TTC549 (cell line): ENCODE measurements around the gene SREBF1.

ENCODE experiments used
- FAIRE-seq: peaks from 2 replicates; lab custom pipeline; 2012; peaks lifted over from hg19 to GRCh38; lab: Jason Lieb, UNC

Gene SREBF1

GRCh38 chr17:17824119-17824782 lies 12.5 kb downstream of the SREBF1 start:
- no peak for FAIRE-seq

DNA sequence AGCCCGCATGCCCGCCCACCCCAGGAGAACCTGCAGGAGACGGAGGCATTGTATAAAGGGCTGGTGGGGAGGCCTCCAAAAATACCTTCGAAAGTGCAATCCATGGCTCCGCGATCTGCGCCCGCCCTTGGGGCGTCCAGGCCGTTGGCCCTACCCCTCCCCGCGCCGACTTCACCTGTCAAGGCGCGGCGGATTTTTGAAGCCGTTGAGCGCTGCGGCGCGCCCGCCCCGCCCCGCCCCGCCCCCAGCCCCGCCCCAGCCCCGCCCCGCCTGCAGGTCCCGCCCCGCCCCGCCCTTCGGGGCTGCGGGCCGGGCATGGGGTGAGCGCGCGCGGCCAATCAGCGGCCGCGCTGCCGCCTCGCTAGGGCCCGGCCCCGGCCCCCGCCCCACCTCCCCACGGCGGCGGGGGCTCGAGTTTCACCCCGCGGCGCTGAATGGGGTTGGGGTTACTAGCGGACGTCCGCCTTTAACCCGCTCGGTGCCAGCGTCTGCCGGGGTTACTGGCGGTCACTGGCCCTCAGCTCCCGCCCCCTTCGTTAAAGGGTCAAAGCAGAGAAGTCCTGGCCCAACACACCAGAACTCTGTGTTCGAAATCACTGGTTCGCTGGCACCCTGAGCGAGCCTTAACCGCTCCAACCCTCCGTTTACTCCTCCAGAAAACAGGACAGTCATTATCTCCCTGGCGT lies 13.2 kb downstream of the SREBF1 start:
- no peak for FAIRE-seq

DNA sequence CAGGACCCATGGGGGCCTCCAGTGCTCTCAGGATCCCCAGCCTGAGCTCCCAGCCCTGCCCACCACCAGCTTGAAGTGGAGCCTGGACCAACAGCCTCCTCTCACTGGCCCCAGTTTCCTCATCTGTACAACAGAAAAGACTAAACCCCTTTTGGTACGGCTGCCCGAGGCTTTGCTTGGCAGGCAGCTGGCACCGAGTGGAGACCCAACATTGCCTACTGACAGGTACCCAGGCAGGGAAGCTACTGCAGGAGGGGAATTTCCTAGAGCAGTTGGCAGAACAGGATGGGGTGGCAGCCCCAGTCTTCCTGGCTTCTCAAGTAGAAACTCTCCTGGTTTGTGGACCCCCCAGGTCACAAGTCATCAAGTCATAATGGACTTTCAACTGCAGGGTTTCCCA lies 14.2 kb downstream of the SREBF1 start:
- FAIRE-seq = no peak

GRCh38 chr17:17822189-17822588 lies 14.6 kb downstream of the SREBF1 start:
- FAIRE-seq = no peak

- no peak for FAIRE-seq
Observed at GRCh38 chr17:17820463-17821158, 16.2 kb downstream of the SREBF1 start.

DNA sequence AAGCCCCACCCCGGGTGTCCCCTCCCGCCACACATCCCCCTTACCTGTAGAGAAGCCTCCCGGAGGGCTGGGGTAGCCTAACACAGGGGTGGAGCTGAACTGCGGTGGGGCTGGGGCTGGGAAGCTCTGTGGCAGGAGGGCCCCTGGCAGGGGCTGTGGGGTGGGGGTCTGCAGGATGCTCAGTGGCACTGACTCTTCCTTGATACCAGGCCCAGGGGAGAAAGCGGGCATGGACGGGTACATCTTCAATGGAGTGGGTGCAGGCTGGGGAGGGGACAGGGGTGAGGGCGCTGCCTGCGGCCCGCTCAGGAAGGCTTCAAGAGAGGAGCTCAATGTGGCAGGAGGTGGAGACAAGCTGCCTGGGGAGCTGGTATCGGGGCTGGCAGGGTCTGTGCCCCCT lies 16.7 kb downstream of the SREBF1 start:
- no peak for FAIRE-seq

GRCh38 chr17:17819561-17819995 lies 17.2 kb downstream of the SREBF1 start:
- no peak for FAIRE-seq

DNA sequence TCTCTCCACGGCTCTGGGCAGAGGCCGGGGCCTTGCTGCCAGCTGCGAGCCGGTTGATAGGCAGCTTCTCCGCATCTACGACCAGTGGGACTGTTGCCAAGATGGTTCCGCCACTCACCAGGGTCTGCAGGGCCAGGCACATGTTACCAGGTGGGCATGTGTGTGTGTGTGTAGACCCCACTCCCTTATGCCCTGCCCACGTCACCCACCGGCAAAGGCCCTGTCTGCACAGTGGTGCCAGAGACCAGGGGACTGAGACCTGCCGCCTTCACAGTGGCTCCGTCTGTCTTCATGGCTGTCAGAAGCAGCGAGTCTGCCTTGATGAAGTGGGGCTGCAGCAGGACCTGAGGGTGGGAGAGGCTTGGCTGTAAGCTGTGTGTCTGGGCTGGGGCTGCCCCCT lies 17.7 kb downstream of the SREBF1 start:
- FAIRE-seq = no peak

DNA sequence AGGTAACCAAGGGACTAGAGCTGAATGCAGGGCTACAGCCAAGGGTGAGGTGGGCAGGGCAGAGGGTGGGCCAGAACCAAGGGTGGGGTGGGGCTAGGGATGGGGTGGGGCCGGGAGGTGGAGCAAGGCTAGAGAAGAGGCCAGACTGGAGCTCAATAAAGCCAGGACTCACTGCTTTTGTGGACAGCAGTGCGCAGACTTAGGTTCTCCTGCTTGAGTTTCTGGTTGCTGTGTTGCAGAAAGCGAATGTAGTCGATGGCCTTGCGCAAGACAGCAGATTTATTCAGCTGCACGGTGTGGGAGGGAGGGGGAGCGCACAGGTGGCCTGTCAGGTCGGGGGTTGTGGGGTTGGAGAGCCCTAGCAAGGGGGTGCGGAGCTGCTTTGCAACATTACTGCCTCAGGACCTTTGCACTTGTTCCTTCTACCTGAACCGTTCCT lies 18.7 kb downstream of the SREBF1 start:
- no peak for FAIRE-seq

- FAIRE-seq = no peak
Observed at GRCh38 chr17:17817552-17817947, 19.2 kb downstream of the SREBF1 start.

DNA sequence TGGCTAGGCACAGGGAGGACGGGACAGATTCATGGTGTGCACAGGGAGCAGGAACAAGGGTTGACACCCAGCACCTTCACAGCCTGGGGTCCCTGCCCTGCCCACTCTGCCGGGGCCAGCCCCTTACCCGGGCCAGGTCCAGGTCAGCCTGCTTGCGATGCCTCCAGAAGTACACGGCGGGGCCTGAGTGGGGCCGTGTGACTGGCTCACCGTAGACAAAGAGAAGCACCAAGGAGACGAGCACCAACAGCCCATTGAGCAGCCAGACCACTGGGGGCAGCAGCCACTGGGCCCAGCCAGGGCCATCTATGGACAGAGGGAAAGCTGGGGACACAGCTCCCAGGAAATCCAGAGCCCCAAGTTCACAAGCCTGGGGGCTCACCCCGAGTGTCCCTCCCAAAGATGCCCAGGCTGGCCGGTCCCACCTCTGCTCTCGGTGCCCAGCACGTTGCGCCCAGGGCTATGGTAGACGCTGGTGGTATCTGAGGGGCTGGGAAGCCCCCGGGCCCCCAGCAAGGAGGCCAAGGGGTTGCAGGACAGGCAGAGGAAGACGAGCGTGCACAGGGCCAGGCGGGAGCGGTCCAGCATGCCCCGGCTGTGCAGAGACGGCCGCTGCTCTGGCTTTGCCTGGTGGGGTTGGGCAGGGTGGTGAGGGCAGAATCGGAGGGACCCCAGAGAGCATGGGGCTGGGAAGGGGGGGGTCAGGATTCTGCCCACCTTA lies 19.8 kb downstream of the SREBF1 start:
- no peak for FAIRE-seq

- no peak for FAIRE-seq
Observed at GRCh38 chr17:17816240-17816814, 20.5 kb downstream of the SREBF1 start.

DNA sequence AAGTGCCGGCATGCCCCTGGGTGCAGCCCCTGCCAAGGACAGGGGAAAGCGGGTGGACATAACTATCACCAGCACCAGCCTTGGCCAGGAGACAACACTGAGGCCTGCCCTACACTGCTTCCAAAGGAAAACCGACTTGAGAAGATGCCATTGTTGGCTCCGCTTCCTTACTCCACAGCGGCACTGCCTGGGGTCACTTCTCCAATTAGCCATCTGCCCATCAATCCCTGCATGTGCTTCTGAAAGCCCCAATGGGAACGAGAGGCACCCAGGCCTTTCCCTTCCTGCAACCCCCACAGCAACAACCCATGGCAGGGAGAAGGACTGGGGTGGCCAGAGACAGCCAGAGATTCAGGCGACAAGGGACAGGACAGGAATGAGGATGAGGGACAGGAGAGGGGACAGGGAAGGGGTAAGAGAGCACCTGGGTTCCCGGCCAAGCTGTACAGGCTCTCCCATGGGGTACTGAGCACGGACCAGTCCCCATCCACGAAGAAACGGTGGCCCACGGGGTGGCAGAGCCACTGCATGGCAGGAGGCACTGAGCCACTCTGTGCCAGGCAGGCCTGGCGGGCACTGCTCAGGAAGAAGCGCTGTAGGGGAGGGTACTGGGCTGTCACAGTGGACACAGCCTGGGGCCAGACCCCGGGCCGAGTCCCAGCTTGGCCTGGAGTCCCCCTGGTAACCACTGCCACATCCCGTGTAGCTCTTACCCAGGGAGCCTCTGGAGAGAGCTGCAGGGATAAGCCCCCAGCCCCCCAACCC lies 21.2 kb downstream of the SREBF1 start:
- no peak for FAIRE-seq

DNA sequence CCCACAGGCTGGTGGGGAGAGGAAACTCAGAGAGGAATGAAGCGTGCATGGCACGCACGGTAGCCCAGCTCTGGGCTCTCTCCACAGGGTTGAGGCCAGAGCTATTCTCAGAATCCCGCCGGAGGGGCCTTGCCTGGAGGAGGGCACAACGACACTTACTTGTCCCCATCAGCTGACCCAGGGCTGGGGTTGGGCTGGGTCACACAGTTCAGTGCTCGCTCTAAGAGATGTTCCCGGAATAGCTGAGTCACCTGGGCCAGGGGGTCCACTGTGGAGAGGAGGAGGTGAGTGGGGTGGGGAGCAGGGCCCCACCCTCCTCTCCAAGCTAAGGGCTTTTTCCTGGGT lies 21.8 kb downstream of the SREBF1 start:
- FAIRE-seq = no peak

DNA sequence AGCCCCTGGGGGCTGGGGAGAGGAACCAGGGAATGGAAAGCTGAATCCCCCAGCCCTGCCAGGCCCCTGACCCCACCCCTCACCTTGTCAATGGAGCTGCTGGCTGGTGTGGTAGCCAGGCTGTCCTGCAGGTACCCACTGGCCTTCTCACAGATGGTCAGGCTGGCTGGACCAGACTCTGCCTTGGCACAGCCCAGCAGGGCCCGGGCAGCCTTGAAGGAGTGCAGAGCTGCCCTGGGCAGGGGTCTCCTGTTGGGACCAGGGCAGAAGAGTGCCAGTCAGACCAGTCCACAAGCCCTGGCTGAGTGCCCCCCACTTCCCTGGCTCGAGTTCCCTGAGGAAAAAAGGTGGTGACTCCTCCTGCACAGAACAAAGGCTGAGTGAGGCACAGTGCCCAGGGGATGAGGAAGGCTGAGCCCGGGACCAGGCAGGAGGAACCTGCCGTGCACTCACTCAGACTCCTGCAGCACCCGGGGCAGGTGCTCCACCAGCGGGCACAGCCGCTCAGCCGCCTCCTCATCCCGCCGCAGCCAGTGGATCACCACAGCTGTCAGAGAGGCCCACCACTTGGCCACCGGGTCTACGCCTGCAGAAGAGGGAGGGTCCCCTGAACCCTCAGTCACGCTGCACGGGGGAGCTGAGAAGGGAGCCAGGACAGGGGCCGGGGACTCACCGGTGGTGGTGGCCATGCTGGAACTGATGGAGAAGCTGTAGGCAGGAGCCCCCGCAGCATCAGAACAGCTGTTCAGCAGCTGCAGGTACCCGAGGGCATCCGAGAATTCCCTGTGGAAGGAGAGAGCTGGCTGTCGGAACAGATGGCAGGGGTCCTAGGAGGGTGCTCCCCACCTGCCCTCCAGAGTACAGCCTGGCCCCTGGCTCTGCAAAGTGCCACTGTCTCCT lies 22.4 kb downstream of the SREBF1 start:
- FAIRE-seq = no peak

- no peak for FAIRE-seq
Observed at GRCh38 chr17:17813725-17814095, 23.1 kb downstream of the SREBF1 start.

- no peak for FAIRE-seq
Observed at GRCh38 chr17:17813055-17813724, 23.6 kb downstream of the SREBF1 start.

DNA sequence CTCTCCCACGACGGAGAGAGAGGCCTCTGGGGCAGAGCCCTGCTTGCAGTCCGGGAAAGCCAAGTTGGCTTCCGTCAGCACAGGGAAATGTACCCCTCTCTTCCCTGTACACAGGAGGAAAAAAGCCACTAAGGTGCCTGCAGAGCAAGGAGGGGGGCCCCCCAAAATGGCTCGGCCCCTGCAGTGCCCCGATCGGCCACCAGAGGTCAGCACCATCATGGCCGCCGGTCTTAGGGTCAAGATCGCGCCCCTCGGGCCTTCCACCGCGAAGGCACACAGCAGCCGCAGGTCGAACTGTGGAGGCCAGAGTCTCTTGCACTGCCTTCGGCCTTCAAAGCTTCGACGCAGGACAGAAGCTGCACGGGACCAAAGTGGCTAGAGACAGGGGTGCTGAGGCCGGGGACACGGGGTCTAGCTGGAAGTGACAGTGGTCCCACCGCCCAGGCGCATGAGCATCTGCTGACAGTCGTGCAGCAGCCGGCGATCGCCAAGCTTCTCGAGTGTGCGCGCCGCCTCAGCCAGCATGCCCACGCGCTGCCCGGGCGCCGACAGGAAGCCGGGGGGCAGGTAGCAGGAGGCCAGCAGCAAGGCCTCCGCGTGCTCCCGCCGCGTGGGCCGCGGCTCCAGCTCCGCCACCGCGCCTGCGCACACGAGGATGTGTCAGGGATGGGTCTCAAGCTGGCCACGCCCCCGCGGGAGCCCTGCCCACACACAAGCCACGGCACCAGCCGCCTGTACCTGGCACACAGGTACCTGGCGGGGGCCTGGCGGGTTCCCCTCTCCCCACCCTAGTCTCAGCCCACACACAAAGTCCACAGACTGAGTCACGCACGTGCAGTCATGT lies 24.4 kb downstream of the SREBF1 start:
- no peak for FAIRE-seq
